Type B pancreatic cell (in vitro differentiated cells): Measurements from ENCODE around the gene TMEFF2. TPM values are rescaled to one million over a fixed set of nuclear protein-coding genes. Genes with fewer than 3 reads are reported as not detected.

Source experiments
- DNase-seq: peaks from one replicate; pipeline ENCODE4 v3.0.0; 2021; ENCODE audit warnings: mixed read lengths; ENCODE audit not compliant: unreplicated experiment; ENCODE audit errors: extremely low spot score
- H3K27ac Mint-ChIP-seq: 2 replicates; pipeline ENCODE4 v1.8.0; 2021; ENCODE audit warnings: mild to moderate bottlenecking, mixed read lengths
- H3K27me3 Mint-ChIP-seq: 2 replicates; pipeline ENCODE4 v1.8.0; 2021; ENCODE audit warnings: mixed read lengths
- H3K36me3 Mint-ChIP-seq: 2 replicates; pipeline ENCODE4 v1.8.0; 2021; ENCODE audit warnings: mixed read lengths
- H3K4me1 Mint-ChIP-seq: one replicate; pipeline ENCODE4 v1.8.0; 2021; ENCODE audit warnings: mixed read lengths; ENCODE audit not compliant: unreplicated experiment
- H3K4me3 Mint-ChIP-seq: 2 replicates; pipeline ENCODE4 v1.8.0; 2021; ENCODE audit warnings: mild to moderate bottlenecking, mixed read lengths
- H3K9me3 Mint-ChIP-seq: 2 replicates; pipeline ENCODE4 v1.8.0; 2021; ENCODE audit warnings: mixed read lengths
- CTCF ChIP-seq: fragments of 200-600 bp; sonication (generic); conservative IDR thresholded peaks from 2 replicates; pipeline ENCODE4 v1.5.0; 2021; ENCODE audit warnings: antibody characterized with exemption, mild to moderate bottlenecking
- total RNA-seq: library from RNA; stranded (reverse); gene quantifications from 2 replicates; pipeline ENCODE4 v1.2.1, GENCODE V29; 2021; ENCODE audit warnings: low replicate concordance

The TMEFF2 gene
- total RNA-seq, 1 donor from 2014 or later, result 10.7 TPM

DNA sequence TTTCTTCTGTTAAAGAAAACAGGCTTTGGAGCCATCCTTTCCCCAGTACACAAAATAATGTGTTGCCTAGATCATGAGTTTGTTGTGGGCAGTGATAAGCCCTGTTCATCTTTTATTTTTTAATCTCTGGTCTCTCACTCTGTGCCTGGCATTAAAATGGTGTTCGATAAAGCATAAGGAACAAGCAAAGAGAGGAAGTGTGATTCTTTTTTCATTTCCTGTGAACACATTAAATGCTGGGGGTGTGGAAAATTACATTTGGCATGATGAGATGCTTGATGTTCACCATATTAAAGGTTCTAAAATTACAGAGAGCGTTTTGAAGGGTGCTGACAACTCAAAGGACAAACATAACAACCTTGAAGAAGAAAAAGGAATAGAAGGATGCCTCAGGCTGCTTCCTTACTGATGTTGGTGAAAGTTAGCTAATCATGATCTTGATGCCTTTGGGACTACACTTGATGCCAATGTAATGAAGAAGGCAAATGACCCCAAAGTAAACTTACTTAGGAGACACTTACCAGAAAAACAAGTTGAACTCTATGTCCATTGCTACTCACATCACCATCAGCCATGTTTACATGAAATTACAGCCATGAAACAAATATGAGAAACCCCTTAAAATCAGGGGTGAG, 33.0 kb downstream of the TMEFF2 start:
- TF ChIP-seq CTCF, result no peak
- Mint-ChIP-seq H3K4me1 (peaks cover 10% of the 10 kb centered on the region), H3K36me3 (no peaks in the 10 kb centered on the region), H3K4me3 (no peak overlapping the region), H3K27me3 (peaks cover 4% of the 10 kb centered on the region), H3K27ac (no peak overlapping the region), H3K9me3 (no peaks in the 10 kb centered on the region)
- DNase-seq, result no peak

DNA sequence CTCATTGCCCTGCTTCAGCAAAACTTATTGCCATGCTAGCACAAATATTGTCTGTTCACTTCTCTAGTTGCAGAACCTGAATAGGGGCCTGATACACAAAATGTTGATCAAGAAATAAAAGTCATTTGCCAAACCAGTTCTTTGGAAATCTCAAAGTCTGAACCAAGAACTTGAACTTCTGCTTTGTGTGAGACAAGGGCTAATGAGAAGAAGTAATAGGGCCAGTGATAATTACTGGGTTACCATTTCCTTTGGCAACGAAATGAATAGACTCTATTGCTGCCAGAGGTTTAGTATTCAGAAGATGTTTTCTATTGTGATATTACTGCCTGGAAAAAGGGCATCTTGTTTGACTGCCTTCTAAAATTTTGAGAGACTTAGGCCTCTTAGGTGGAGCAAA, 35.0 kb downstream of the TMEFF2 start:
- H3K4me1 Mint-ChIP-seq, result peaks cover 10% of the 10 kb centered on the region
- no peaks in the 10 kb centered on the region for H3K27me3 Mint-ChIP-seq
- no peak overlapping the region for H3K4me3 Mint-ChIP-seq
- H3K36me3 Mint-ChIP-seq, result no peaks in the 10 kb centered on the region
- no peak for TF ChIP-seq CTCF
- H3K27ac Mint-ChIP-seq, result no peak overlapping the region
- H3K9me3 Mint-ChIP-seq, result no peaks in the 10 kb centered on the region
- no peak for DNase-seq

GRCh38 chr2:192159208-192159607, 35.5 kb downstream of the TMEFF2 start:
- TF ChIP-seq CTCF, result no peak
- Mint-ChIP-seq H3K27me3 (no peaks in the 10 kb centered on the region), H3K4me3 (no peak overlapping the region), H3K36me3 (no peaks in the 10 kb centered on the region), H3K4me1 (peaks cover 10% of the 10 kb centered on the region), H3K27ac (no peak overlapping the region), H3K9me3 (no peaks in the 10 kb centered on the region)
- no peak for DNase-seq

DNA sequence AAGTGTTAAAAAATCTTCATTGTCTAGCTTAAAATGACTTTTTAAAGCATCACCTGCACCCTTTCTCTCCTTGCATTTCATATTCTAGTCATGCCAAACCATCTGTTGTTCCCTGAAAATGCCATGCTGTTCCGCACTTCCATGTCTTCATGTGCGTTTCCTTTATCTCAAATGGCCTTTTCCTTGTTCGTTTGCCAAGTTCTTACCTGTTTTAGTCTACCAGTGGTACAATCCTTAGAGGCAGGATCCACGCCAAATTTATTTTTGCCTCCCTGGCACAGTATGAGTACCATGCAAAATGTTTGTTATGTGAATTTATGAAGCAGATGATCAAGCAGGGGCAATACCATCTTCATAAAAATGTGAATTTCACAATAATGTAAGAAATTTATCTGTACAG, 37.0 kb downstream of the TMEFF2 start:
- Mint-ChIP-seq H3K9me3 (no peaks in the 10 kb centered on the region), H3K27ac (no peak overlapping the region), H3K36me3 (no peaks in the 10 kb centered on the region), H3K4me3 (no peak overlapping the region), H3K27me3 (no peaks in the 10 kb centered on the region), H3K4me1 (peaks cover 10% of the 10 kb centered on the region)
- no peak for DNase-seq
- TF ChIP-seq CTCF, result no peak

GRCh38 chr2:192155511-192156118, 39.1 kb downstream of the TMEFF2 start:
- H3K9me3 Mint-ChIP-seq, result peaks cover 9% of the 10 kb centered on the region
- H3K27me3 Mint-ChIP-seq, result no peaks in the 10 kb centered on the region
- H3K4me1 Mint-ChIP-seq, result no peaks in the 10 kb centered on the region
- H3K27ac Mint-ChIP-seq, result no peak overlapping the region
- no peak for DNase-seq
- TF ChIP-seq CTCF, result no peak
- H3K36me3 Mint-ChIP-seq, result no peaks in the 10 kb centered on the region
- H3K4me3 Mint-ChIP-seq, result no peak overlapping the region
